Rectal smooth muscle tissue (tissue), 1 donor: ENCODE measurements around the gene POU6F2.
"Not testable (repeated sequence)": the region's sequence is repeated elsewhere in the genome, so short reads cannot be mapped to it uniquely, and the experiment has no call there.

Experiments
- H3K27ac ChIP-seq: one replicate; pipeline ENCODE4 v1.7.0; 2013; ENCODE audit warnings: low read depth, low read length, inconsistent platforms
- H3K27me3 ChIP-seq: one replicate; pipeline ENCODE4 v1.7.0; 2013; ENCODE audit warnings: low read length; ENCODE audit not compliant: control insufficient read depth, insufficient read depth
- H3K36me3 ChIP-seq: one replicate; pipeline ENCODE4 v1.7.0; 2013; ENCODE audit warnings: low read length; ENCODE audit not compliant: control insufficient read depth, insufficient read depth
- H3K4me1 ChIP-seq: one replicate; pipeline ENCODE4 v1.7.0; 2013; ENCODE audit warnings: low read length; ENCODE audit not compliant: control insufficient read depth, insufficient read depth
- H3K4me3 ChIP-seq: one replicate; pipeline ENCODE4 v1.7.0; 2013; ENCODE audit warnings: low read length
- H3K9ac ChIP-seq: one replicate; pipeline ENCODE4 v1.7.0; 2013; ENCODE audit warnings: low read length

POU6F2 gene

DNA sequence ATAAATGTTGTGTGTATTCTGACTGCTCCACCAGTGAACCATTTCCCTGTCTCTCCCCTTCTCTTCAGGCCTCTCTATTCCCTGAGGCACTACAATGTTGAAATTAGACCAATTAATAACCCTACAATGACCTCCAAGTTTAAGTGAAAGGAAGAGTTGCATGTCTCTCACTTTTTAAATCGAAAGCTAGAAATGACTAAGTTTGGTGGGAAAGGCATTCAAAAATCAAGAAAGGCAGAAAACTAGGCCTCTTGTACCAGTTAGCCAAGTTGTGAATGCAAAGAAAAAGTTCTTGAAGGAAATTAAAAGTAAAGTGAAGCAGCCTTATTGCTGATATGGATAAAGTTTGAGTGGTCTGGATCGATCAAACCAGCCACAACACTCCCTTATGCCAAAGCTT, 390.2 kb downstream of the POU6F2 start:
- Histone ChIP-seq H3K9ac (no peak overlapping the region), H3K4me1 (no peaks in the 10 kb centered on the region), H3K4me3 (no peak overlapping the region), H3K27ac (no peak overlapping the region), H3K36me3 (no peaks in the 10 kb centered on the region), H3K27me3 (no peaks in the 10 kb centered on the region)

DNA sequence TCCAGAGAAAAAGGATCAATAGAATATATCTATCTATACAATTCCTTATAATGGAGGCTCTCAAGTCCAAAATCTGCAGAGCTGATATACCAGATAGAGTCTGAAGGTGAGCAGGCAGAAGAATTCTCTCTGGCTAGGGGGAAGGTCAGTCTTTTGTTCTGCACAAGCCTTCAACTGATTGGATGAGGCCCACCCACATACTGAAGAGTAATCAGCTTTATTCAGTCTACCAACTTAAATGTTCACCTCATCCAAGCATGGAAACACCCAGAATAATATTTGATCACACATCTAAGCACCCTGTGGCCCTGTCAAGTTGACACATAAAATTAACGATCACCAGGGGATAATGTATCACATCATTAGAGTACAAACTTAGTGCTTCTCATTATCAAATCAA, 394.7 kb downstream of the POU6F2 start:
- no peaks in the 10 kb centered on the region for H3K27me3 ChIP-seq
- H3K36me3 ChIP-seq: no peaks in the 10 kb centered on the region
- H3K27ac ChIP-seq: no peak overlapping the region
- H3K9ac ChIP-seq: no peak overlapping the region
- H3K4me3 ChIP-seq: no peak overlapping the region
- H3K4me1 ChIP-seq: no peaks in the 10 kb centered on the region

DNA sequence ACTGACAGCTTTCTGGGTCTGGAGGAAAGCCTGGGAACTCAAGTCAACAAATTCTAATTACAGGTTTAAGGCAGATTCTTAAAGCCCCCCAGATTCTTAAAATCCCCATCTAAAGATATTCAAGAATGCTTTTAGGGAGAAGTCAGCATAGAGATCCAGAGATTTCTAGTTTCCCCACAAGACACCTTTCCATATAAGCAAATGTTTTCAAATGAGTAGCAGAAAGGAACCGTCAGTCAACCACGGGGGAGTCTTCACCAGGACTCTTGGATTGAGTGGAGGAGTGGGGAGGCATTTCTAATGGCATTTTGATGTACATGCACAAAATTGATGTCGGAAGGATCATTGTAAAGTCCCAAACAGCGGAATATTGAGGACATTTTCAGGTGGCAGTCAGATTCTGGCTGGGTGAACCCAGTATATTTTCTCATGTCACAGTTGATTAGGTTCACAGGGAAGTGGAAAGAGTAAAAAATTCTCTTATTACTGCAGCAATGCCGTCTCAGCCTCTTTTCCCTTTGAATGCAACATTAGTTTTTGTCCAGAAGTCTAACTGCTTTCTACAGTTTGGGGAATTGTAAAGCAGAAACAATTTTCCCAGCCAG, 396.8 kb downstream of the POU6F2 start:
- H3K27ac ChIP-seq: no peak overlapping the region
- no peaks in the 10 kb centered on the region for H3K27me3 ChIP-seq
- no peaks in the 10 kb centered on the region for H3K4me1 ChIP-seq
- H3K9ac ChIP-seq: no peak overlapping the region
- no peaks in the 10 kb centered on the region for H3K36me3 ChIP-seq
- no peak overlapping the region for H3K4me3 ChIP-seq

DNA sequence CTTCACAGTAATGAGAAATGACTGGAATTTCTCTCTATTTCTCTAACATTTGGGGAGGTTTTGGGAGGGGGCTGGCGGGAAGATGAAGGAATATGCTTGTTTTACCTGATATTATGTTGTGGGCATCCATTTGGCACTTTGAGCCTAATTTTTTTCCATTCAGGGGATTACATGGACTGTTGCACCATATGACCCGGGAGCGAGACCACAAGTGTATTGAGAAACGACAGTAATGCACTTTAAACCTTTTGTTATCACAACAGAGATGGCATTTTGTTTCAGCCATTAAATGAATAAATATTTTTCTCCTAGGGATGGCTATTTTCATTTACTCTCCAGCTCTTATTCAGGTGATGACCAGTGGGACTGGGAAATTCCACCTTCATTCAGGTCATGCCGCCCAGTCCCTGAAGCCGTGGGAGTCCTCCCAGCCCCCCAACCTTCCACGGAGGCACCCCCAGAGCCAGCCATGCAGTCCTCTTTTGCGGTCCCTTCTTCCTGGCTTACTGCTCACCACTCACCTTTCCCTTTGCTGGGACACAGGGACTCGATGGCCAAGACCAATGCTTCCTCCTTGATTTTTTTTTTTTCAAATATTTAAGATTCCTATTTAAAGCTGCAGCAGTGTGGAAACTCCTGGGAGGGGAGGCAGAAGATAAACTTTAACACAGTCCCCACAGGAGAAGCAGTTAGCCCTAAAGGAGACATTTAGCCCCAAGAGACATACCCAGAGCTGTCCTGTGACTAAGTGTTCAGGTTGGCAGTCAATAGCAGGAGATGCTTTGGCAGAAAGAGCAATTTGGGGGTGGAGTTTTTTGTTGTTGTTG, 397.6 kb downstream of the POU6F2 start:
- H3K36me3 ChIP-seq: no peaks in the 10 kb centered on the region
- H3K4me3 ChIP-seq: no peak overlapping the region
- no peak overlapping the region for H3K27ac ChIP-seq
- H3K4me1 ChIP-seq: no peaks in the 10 kb centered on the region
- H3K9ac ChIP-seq: no peak overlapping the region
- H3K27me3 ChIP-seq: no peaks in the 10 kb centered on the region

DNA sequence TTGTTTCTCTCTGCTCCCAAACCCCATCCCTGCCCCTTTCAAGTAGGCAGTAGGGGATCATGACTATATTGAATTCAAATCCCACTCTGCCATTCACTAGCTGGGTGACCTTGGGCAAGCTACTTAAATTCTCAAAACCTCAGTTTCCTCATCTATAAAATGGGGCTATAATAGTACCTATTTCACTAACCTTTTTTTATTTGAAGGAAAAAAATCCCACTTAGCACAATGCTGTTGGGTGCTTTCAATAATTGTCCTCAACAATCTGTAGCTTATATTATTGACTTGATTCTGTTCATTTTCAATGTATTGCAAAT, 398.1 kb downstream of the POU6F2 start:
- Histone ChIP-seq H3K4me3 (no peak overlapping the region), H3K9ac (no peak overlapping the region), H3K27me3 (no peaks in the 10 kb centered on the region), H3K36me3 (no peaks in the 10 kb centered on the region), H3K27ac (no peak overlapping the region), H3K4me1 (no peaks in the 10 kb centered on the region)

DNA sequence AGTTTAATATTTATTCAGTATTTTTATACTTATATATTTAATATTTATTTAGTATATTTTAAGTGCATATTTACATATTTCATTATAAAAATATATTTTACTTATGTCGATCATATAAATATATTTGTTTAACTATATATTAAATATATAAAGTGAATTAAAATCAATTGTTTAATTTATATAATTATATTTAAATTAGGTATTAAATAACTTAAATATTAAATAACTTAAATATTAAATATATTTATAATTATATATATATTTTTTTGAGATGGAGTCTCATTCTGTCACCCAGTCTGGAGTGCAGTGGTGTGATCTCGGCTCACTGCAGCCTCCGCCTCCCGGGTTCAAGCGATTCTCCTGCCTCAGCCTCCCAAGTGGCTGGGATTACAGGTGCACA, 399.2 kb downstream of the POU6F2 start:
- not testable (repeated sequence) for H3K9ac ChIP-seq, H3K27ac ChIP-seq, H3K27me3 ChIP-seq, H3K36me3 ChIP-seq, H3K4me1 ChIP-seq, H3K4me3 ChIP-seq

DNA sequence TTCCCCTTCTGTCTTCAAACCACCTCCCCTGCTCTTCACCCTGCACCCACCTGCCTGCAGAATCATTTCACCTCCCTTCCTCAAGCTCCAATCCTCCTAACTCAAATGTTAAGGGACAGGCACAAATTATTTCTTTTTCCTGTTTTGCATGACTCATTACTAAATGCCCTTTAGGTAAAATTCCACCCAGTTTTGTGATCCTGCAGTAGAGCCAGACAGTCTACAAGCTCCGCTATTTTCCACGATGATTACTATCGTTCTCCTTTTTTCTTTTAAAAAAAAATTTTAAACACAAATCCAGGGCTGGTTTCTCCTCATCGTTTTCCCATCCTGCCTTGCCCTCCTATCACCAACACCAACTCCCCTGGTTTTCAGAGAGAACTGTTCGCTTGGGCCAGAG, 401.7 kb downstream of the POU6F2 start:
- H3K4me1 ChIP-seq: no peaks in the 10 kb centered on the region
- H3K4me3 ChIP-seq: no peak overlapping the region
- no peak overlapping the region for H3K27ac ChIP-seq
- H3K36me3 ChIP-seq: no peaks in the 10 kb centered on the region
- H3K27me3 ChIP-seq: no peaks in the 10 kb centered on the region
- no peak overlapping the region for H3K9ac ChIP-seq

DNA sequence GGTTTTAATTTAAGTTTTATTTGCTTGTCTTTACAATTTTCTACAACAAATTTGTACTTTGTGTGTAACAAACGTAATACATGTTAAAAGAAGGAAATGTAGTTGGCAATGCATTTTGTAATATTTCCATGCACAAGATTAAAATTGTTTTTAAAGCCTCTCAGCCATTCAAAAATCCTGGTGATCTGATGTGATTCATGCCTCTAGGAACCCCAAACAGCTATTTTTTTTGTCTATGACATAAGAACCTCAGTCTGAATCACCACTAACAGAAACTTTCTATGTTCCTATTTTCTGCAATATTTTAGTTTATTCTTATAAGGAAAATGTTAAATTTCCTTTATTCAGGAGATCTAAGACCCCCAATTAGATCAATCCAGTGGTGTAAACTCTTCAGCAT, 405.4 kb downstream of the POU6F2 start:
- no peak overlapping the region for H3K4me3 ChIP-seq
- H3K36me3 ChIP-seq: no peaks in the 10 kb centered on the region
- H3K4me1 ChIP-seq: no peaks in the 10 kb centered on the region
- no peaks in the 10 kb centered on the region for H3K27me3 ChIP-seq
- no peak overlapping the region for H3K27ac ChIP-seq
- no peak overlapping the region for H3K9ac ChIP-seq

DNA sequence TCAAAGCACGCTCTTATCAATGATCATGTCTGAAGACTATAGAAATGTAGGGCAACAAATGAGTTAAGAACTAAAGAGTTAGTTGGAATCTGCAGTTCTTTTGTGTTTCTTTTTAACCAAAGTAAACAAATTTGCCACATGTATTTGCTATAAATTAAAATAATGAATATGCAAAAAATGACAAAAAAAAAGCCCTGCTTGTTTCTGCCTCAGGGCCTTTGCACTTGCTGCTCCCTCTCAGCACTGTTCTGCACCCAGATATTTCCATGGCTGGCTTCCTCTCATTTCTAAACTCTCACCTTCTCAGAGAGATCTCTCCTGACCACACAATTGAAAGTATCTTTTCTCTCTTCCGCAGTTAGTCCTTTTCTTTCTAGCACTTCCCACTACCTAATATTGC, 406.7 kb downstream of the POU6F2 start:
- no peaks in the 10 kb centered on the region for H3K27me3 ChIP-seq
- no peak overlapping the region for H3K9ac ChIP-seq
- no peaks in the 10 kb centered on the region for H3K4me1 ChIP-seq
- H3K36me3 ChIP-seq: no peaks in the 10 kb centered on the region
- H3K27ac ChIP-seq: no peak overlapping the region
- H3K4me3 ChIP-seq: no peak overlapping the region

DNA sequence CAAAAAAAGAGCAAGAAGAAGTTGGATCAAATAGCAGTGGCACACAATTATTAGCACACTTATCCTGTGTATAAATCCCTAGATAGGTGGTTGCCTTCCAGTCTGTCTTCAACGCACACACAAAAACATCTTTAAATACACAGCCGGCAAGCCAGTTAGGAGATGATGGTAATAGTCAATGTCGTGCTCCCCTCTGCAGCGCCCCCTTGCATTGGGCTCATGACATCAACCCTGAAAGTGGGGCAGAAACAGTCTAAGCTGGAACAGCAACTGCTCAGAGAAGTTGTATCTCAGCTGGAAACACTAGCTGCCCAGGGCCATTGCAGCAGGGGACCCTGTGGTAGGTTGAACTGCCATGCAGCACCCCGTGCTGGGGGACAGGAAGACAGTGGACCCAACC, 409.0 kb downstream of the POU6F2 start:
- H3K36me3 ChIP-seq: no peaks in the 10 kb centered on the region
- H3K9ac ChIP-seq: no peak overlapping the region
- H3K4me1 ChIP-seq: no peaks in the 10 kb centered on the region
- H3K27ac ChIP-seq: no peak overlapping the region
- H3K27me3 ChIP-seq: no peaks in the 10 kb centered on the region
- H3K4me3 ChIP-seq: no peak overlapping the region

DNA sequence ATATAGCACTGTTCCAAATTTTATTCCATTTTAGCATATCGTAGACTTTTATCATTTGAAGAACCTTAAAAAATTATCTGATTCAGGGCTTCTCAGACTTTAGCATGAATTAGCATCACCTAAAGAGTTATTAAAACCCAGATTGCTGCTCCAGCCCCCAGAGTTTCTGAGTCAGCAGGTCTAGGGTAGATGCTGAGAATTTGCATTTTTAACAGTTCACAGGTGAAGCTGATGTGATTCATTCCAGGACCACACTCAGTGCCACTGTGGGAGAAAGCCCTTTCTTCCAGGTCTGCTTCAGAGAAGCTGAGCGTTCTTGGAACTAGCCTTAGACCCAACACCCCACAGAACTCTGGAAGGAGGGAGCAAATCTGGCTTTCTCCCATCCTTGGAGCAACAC, 414.4 kb downstream of the POU6F2 start:
- Histone ChIP-seq H3K27me3 (no peaks in the 10 kb centered on the region), H3K27ac (no peak overlapping the region), H3K4me1 (no peaks in the 10 kb centered on the region), H3K9ac (no peak overlapping the region), H3K36me3 (no peaks in the 10 kb centered on the region), H3K4me3 (no peak overlapping the region)

DNA sequence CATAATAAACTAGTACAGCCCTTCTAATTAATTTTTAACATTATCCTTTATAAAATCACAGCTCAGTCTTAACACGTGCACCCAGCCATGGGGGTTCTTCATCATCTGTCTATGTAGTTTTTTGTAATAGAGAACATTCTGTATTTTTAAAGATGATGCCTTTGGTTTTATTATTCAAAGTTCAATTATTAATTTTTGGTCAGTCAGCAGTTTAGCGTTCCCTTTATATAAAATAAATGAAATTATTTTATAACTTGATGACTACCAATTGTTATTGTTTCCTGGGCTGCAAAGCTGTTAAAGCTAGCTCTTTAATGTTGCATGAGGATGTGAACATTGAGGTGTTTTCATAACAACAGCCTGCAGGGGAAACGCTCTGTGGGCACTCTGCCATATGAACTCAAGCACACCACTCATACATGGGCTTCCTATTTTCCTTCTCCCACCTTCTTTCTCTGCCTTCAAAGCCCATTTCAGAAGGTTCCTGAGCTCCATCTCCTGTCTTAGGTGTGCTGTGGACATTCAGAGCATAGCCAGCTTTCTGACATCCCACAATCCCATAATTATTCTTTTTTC, 416.5 kb downstream of the POU6F2 start:
- no peak overlapping the region for H3K9ac ChIP-seq
- no peaks in the 10 kb centered on the region for H3K4me1 ChIP-seq
- no peaks in the 10 kb centered on the region for H3K36me3 ChIP-seq
- no peak overlapping the region for H3K4me3 ChIP-seq
- H3K27me3 ChIP-seq: no peaks in the 10 kb centered on the region
- H3K27ac ChIP-seq: no peak overlapping the region

DNA sequence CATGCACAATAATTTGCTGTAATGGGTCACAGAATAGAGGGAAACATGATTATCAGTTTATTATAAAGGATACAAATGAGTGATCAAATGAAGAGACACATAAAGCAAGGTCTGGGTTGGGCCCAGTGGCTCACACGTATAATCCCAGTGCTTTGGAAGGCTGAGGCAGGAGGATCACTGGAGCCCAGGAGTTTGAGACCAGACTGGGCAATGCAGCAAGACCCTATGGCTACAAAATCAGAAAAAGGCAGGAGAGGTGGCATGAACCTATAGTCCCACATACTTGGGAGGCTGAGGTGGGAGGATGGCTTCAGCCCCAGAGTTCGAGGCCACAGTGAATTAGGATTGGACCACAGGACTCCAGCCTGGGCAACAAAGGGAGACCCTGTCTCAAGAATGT, 421.7 kb downstream of the POU6F2 start:
- Histone ChIP-seq H3K4me3 (no peak overlapping the region), H3K36me3 (no peaks in the 10 kb centered on the region), H3K4me1 (no peaks in the 10 kb centered on the region), H3K27ac (no peak overlapping the region), H3K27me3 (no peaks in the 10 kb centered on the region), H3K9ac (no peak overlapping the region)
